WTC11 (cell line): ENCODE results near the gene PPP4C. TPM values are rescaled to one million over a fixed set of nuclear protein-coding genes. Genes with fewer than 3 reads are reported as not detected.

ENCODE experiments used
- ATAC-seq: fragments of 200-7000 bp; cut with Tn5 transposase; 2 replicates; pipeline ENCODE4 v1.10.0; 2021; ENCODE audit warnings: mild to moderate bottlenecking, moderate library complexity
- CTCF ChIA-PET: fragments of 300-600 bp; sonication (Branson Sonifier 250); formaldehyde crosslinking; loops from one replicate; lab custom pipeline; 2021; ENCODE audit warnings: antibody characterized with exemption; lab: Charles Lee
- POLR2A ChIA-PET: fragments of 350-600 bp; sonication (Branson Sonifier 250); formaldehyde crosslinking; loops from one replicate; lab custom pipeline; 2021; ENCODE audit warnings: antibody characterized with exemption; lab: Charles Lee
- DNase-seq: peaks from one replicate; pipeline ENCODE4 v3.0.0; 2021; ENCODE audit warnings: low spot score
- H3K27ac Mint-ChIP-seq: 2 replicates; pipeline ENCODE4 v1.8.0; 2021; ENCODE audit warnings: mixed read lengths
- H3K27me3 Mint-ChIP-seq: 2 replicates; pipeline ENCODE4 v1.8.0; 2021; ENCODE audit warnings: low read depth, mild to moderate bottlenecking, moderate library complexity, mixed read lengths
- H3K36me3 Mint-ChIP-seq: 2 replicates; pipeline ENCODE4 v1.8.0; 2021; ENCODE audit warnings: mixed read lengths
- H3K4me1 Mint-ChIP-seq: 2 replicates; pipeline ENCODE4 v1.8.0; 2022; ENCODE audit warnings: mixed read lengths
- H3K4me3 Mint-ChIP-seq: 2 replicates; pipeline ENCODE4 v1.8.0; 2021; ENCODE audit warnings: mild to moderate bottlenecking, moderate library complexity, mixed read lengths
- H3K9me3 Mint-ChIP-seq: 2 replicates; pipeline ENCODE4 v1.8.0; 2021; ENCODE audit warnings: mixed read lengths
- E2F1 ChIP-seq: sonication (generic); formaldehyde crosslinking; IDR thresholded peaks from 2 replicates; pipeline ENCODE4 v1.8.0; 2022; ENCODE audit warnings: mild to moderate bottlenecking, missing genetic modification reagents
- E2F4 ChIP-seq: sonication (generic); formaldehyde crosslinking; IDR thresholded peaks from 2 replicates; pipeline ENCODE4 v1.8.1; 2022; ENCODE audit warnings: low read depth, mild to moderate bottlenecking, moderate library complexity, missing genetic modification reagents, borderline replicate concordance
- EMX1 ChIP-seq: fragments of 250-450 bp; sonication (Bioruptor Pico); IDR thresholded peaks from 2 replicates; pipeline ENCODE4 v1.8.0; 2021; ENCODE audit warnings: mild to moderate bottlenecking
- ERG ChIP-seq: fragments of 250-450 bp; sonication (Bioruptor Pico); IDR thresholded peaks from 2 replicates; pipeline ENCODE4 v1.8.0; 2021; ENCODE audit warnings: mild to moderate bottlenecking
- FOXJ3 ChIP-seq: sonication (generic); formaldehyde crosslinking; IDR thresholded peaks from 2 replicates; pipeline ENCODE4 v1.9.0; 2021; ENCODE audit warnings: missing genetic modification reagents, mild to moderate bottlenecking, borderline replicate concordance
- FOXK1 ChIP-seq: sonication (generic); formaldehyde crosslinking; IDR thresholded peaks from 2 replicates; pipeline ENCODE4 v1.8.0; 2022; ENCODE audit warnings: mild to moderate bottlenecking, moderate library complexity, missing genetic modification reagents
- JUN ChIP-seq: sonication (generic); formaldehyde crosslinking; IDR thresholded peaks from 2 replicates; pipeline ENCODE4 v1.8.0; 2023; ENCODE audit warnings: mild to moderate bottlenecking, missing genetic modification reagents
- MYBL2 ChIP-seq: sonication (generic); formaldehyde crosslinking; IDR thresholded peaks from 2 replicates; pipeline ENCODE4 v1.8.1; 2023; ENCODE audit warnings: mild to moderate bottlenecking, moderate library complexity, missing genetic modification reagents
- NR2C2 ChIP-seq: sonication (generic); formaldehyde crosslinking; IDR thresholded peaks from 2 replicates; pipeline ENCODE4 v1.8.0; 2022; ENCODE audit warnings: mild to moderate bottlenecking, missing genetic modification reagents
- OVOL2 ChIP-seq: fragments of 250-450 bp; sonication (Bioruptor Pico); IDR thresholded peaks from 2 replicates; pipeline ENCODE4 v1.9.0; 2021; ENCODE audit warnings: mild to moderate bottlenecking, borderline replicate concordance
- SP1 ChIP-seq: sonication (generic); formaldehyde crosslinking; conservative IDR thresholded peaks from 2 replicates; pipeline ENCODE4 v1.8.1; 2022; ENCODE audit warnings: missing genetic modification reagents
- TCF7 ChIP-seq: sonication (generic); formaldehyde crosslinking; IDR thresholded peaks from 2 replicates; pipeline ENCODE4 v1.8.0; 2022; ENCODE audit warnings: mild to moderate bottlenecking, low read depth, missing genetic modification reagents, moderate library complexity
- TEAD4 ChIP-seq: sonication (generic); formaldehyde crosslinking; IDR thresholded peaks from 2 replicates; pipeline ENCODE4 v1.8.0; 2022; ENCODE audit warnings: mild to moderate bottlenecking, missing genetic modification reagents
- TP53 ChIP-seq: sonication (generic); formaldehyde crosslinking; IDR thresholded peaks from 2 replicates; pipeline ENCODE4 v1.8.1; 2023; ENCODE audit warnings: mild to moderate bottlenecking, missing genetic modification reagents
- ZBTB21 ChIP-seq: sonication (generic); formaldehyde crosslinking; IDR thresholded peaks from 2 replicates; pipeline ENCODE4 v1.8.1; 2023; ENCODE audit warnings: mild to moderate bottlenecking, missing genetic modification reagents, borderline replicate concordance
- ZNF121 ChIP-seq: sonication (generic); formaldehyde crosslinking; IDR thresholded peaks from 2 replicates; pipeline ENCODE4 v1.8.0; 2023; ENCODE audit warnings: missing genetic modification reagents
- ZNF232 ChIP-seq: sonication (generic); formaldehyde crosslinking; IDR thresholded peaks from 2 replicates; pipeline ENCODE4 v1.8.0; 2022; ENCODE audit warnings: mild to moderate bottlenecking, missing genetic modification reagents
- ZNF416 ChIP-seq: fragments of 250-450 bp; sonication (Bioruptor Pico); IDR thresholded peaks from 2 replicates; pipeline ENCODE4 v1.9.0; 2021; ENCODE audit warnings: mild to moderate bottlenecking, inconsistent platforms
- ZNF425 ChIP-seq: fragments of 250-450 bp; sonication (Bioruptor Pico); conservative IDR thresholded peaks from 2 replicates; pipeline ENCODE4 v1.9.0; 2021; ENCODE audit warnings: mild to moderate bottlenecking
- ZNF532 ChIP-seq: fragments of 250-450 bp; sonication (Bioruptor Pico); IDR thresholded peaks from 2 replicates; pipeline ENCODE4 v1.9.0; 2021; ENCODE audit warnings: mild to moderate bottlenecking, borderline replicate concordance
- total RNA-seq: library from RNA; stranded (reverse); gene quantifications from 3 replicates; pipeline ENCODE4 v1.2.3, GENCODE V29; 2021
- TF ChIP-seq, protein P1 (sequence below): fragments of 250-450 bp; sonication (Bioruptor Pico); IDR thresholded peaks from 2 replicates; pipeline ENCODE4 v2.1.2; 2022; ENCODE audit warnings: mild to moderate bottlenecking, moderate library complexity

Gene PPP4C
- total RNA-seq, 1 experiment from 2014 or later, result 164 TPM

GRCh38 chr16:30077656-30078055 is 1.9 kb downstream of the PPP4C start:
- TF ChIP-seq JUN (no peak), ZNF121 (CRISPR knock-in tag) (no peak), MYBL2 (no peak), E2F4 (CRISPR knock-in tag) (no peak), FOXJ3 (CRISPR knock-in tag) (no peak), TCF7 (CRISPR knock-in tag) (no peak), TP53 (CRISPR knock-in tag) (no peak), ZBTB21 (CRISPR knock-in tag) (no peak), FOXK1 (CRISPR knock-in tag) (no peak), TEAD4 (no peak), NR2C2 (no peak), OVOL2 (CRISPR knock-in tag) (no peak), EMX1 (CRISPR knock-in tag) (no peak), ZNF532 (no peak), SP1 (CRISPR knock-in tag) (no peak), ZNF232 (CRISPR knock-in tag) (no peak)
- TF ChIP-seq, protein P1, sequence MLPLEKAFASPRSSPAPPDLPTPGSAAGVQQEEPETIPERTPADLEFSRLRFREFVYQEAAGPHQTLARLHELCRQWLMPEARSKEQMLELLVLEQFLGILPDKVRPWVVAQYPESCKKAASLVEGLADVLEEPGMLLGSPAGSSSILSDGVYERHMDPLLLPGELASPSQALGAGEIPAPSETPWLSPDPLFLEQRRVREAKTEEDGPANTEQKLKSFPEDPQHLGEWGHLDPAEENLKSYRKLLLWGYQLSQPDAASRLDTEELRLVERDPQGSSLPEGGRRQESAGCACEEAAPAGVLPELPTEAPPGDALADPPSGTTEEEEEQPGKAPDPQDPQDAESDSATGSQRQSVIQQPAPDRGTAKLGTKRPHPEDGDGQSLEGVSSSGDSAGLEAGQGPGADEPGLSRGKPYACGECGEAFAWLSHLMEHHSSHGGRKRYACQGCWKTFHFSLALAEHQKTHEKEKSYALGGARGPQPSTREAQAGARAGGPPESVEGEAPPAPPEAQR (CRISPR knock-in tag), result no peak
- DNase-seq, result no peak
- Mint-ChIP-seq H3K36me3 (peaks cover 43% of the 10 kb centered on the region), H3K9me3 (no peaks in the 10 kb centered on the region), H3K4me1 (peaks cover 22% of the 10 kb centered on the region), H3K4me3 (peak overlapping the region; percentile 89), H3K27me3 (no peaks in the 10 kb centered on the region), H3K27ac (peak overlapping the region; percentile 20; the same call in 1 of the 2 replicates)
- ATAC-seq, result no peak
- POLR2A ChIA-PET, result interaction anchor here (0.6 to 0.9 kb wide), 2 partner anchors 14 to 82 kb away, joined by 3 to 4 read pairs; partner anchors contain the start of genes HIRIP3 and TBX6
- CTCF ChIA-PET, result interaction anchor here (0.6 to 6.0 kb wide), 2 partner anchors 14 to 642 kb away, joined by 3 to 45 read pairs; partner anchors contain the start of gene TBX6

- Mint-ChIP-seq H3K9me3 (no peaks in the 10 kb centered on the region), H3K4me1 (peaks cover 22% of the 10 kb centered on the region), H3K36me3 (peaks cover 54% of the 10 kb centered on the region), H3K27ac (no peak overlapping the region), H3K4me3 (no peak overlapping the region), H3K27me3 (no peaks in the 10 kb centered on the region)
- ChIA-PET POLR2A (interaction anchor here (0.9 kb wide), 1 partner anchor 13 kb away, joined by 3 read pairs; the partner anchor contains the start of gene TBX6), CTCF (interaction anchor here (1.6 kb wide), 1 partner anchor 13 kb away, joined by 11 read pairs; the partner anchor contains the start of gene TBX6)
- no peak for DNase-seq
- ATAC-seq, result no peak
- TF ChIP-seq ZNF425, result no peak
- no peak for TF ChIP-seq ERG (CRISPR knock-in tag)
- TF ChIP-seq, protein P1 (CRISPR knock-in tag), result no peak
- TF ChIP-seq MYBL2, result no peak
- no peak for TF ChIP-seq ZNF232 (CRISPR knock-in tag)
- TF ChIP-seq E2F4 (CRISPR knock-in tag), result no peak
- TF ChIP-seq ZNF416 (CRISPR knock-in tag), result no peak
- no peak for TF ChIP-seq E2F1 (CRISPR knock-in tag)
- no peak for TF ChIP-seq FOXK1 (CRISPR knock-in tag)
Measured at GRCh38 chr16:30078744-30079143, 3.0 kb downstream of the PPP4C start.
